IMR-90 (cell line): ENCODE results near the gene S100Z. TPM values are rescaled to one million over a fixed set of nuclear protein-coding genes. Genes with fewer than 3 reads are reported as not detected.
A peak's percentile ranks its signal among the peaks of the same experiment; 100 is the strongest.

Experiments
- ATAC-seq: fragments of 200-7000 bp; cut with Tn5 transposase; 2 replicates; pipeline ENCODE4 v1.9.1; 2020; ENCODE audit warnings: low read depth, mild to moderate bottlenecking, moderate library complexity
- BruUV-seq: library from RNA; stranded (reverse); fragments of 400-500 nt; replicated peaks from 2 replicates; lab custom pipeline; 2021; lab: Mats Ljungman, UMichigan
- CTCF ChIA-PET: fragments of 300-600 bp; formaldehyde crosslinking; extraction: SDS; loops from one replicate; lab custom pipeline; 2021; ENCODE audit warnings: antibody characterized with exemption; lab: Yijun Ruan, JAX
- POLR2A ChIA-PET: fragments of 300-600 bp; sonication (Branson Sonifier 250); formaldehyde crosslinking; loops from one replicate; lab custom pipeline; 2022; ENCODE audit warnings: antibody characterized with exemption; ENCODE audit not compliant: unreplicated experiment; lab: Charles Lee
- DNase-seq: peaks from one replicate; pipeline ENCODE4 v3.0.0; 2013
- H2AFZ ChIP-seq: replicated peaks from 2 replicates; pipeline ENCODE3; 2013; ENCODE audit warnings: low read length, mild to moderate bottlenecking; ENCODE audit not compliant: poor library complexity
- H2AK5ac ChIP-seq: 2 replicates; pipeline ENCODE4 v1.6.1; 2013; ENCODE audit warnings: low read depth, low read length, inconsistent platforms
- H2AK9ac ChIP-seq: replicated peaks from 2 replicates; pipeline ENCODE3; 2013; ENCODE audit warnings: mild to moderate bottlenecking, low read depth, low read length, moderate library complexity; ENCODE audit not compliant: poor library complexity
- H2BK120ac ChIP-seq: 2 replicates; pipeline ENCODE4 v1.6.1; 2013; ENCODE audit warnings: low read depth, low read length, inconsistent platforms
- H2BK15ac ChIP-seq: 3 replicates; pipeline ENCODE4 v1.6.1; 2013; ENCODE audit warnings: low read depth, low read length, inconsistent platforms
- H2BK20ac ChIP-seq: 2 replicates; pipeline ENCODE4 v1.6.1; 2013; ENCODE audit warnings: low read depth, mild to moderate bottlenecking, inconsistent platforms, low read length, moderate library complexity
- H2BK5ac ChIP-seq: 2 replicates; pipeline ENCODE4 v1.6.1; 2013; ENCODE audit warnings: mild to moderate bottlenecking, low read depth, low read length, inconsistent platforms; ENCODE audit not compliant: poor library complexity, severe bottlenecking
- H3K14ac ChIP-seq: replicated peaks from 2 replicates; pipeline ENCODE4 v1.6.1; 2013; ENCODE audit warnings: low read depth, low read length, inconsistent platforms
- H3K18ac ChIP-seq: 2 replicates; pipeline ENCODE4 v1.6.1; 2013; ENCODE audit warnings: low read depth, low read length, control low read depth
- H3K23ac ChIP-seq: 2 replicates; pipeline ENCODE4 v1.6.1; 2013; ENCODE audit warnings: low read depth, low read length, inconsistent platforms
- H3K27ac ChIP-seq: 2 replicates; pipeline ENCODE4 v1.5.1; 2013; ENCODE audit warnings: mild to moderate bottlenecking, control low read depth, low read length; ENCODE audit not compliant: insufficient read depth
- H3K27me3 ChIP-seq: 2 replicates; pipeline ENCODE4 v1.6.1; 2013; ENCODE audit warnings: low read length; ENCODE audit not compliant: control insufficient read depth, insufficient read depth
- H3K36me3 ChIP-seq: 2 replicates; pipeline ENCODE4 v1.6.1; 2013; ENCODE audit warnings: low read length, mixed read lengths; ENCODE audit not compliant: control insufficient read depth, insufficient read depth
- H3K4ac ChIP-seq: 2 replicates; pipeline ENCODE4 v1.6.1; 2013; ENCODE audit warnings: low read depth, low read length, inconsistent platforms
- H3K4me1 ChIP-seq: 2 replicates; pipeline ENCODE4 v1.6.1; 2013; ENCODE audit warnings: low read length, mixed read lengths; ENCODE audit not compliant: control insufficient read depth, insufficient read depth
- H3K4me2 ChIP-seq: 2 replicates; pipeline ENCODE4 v1.6.1; 2013; ENCODE audit warnings: low read depth, mild to moderate bottlenecking, control low read depth, low read length, moderate library complexity
- H3K4me3 ChIP-seq: 2 replicates; pipeline ENCODE4 v1.5.1; 2013; ENCODE audit warnings: low read depth, mild to moderate bottlenecking, control low read depth, low read length, moderate library complexity; ENCODE audit not compliant: insufficient read depth
- H3K56ac ChIP-seq: 2 replicates; pipeline ENCODE4 v1.6.1; 2013; ENCODE audit warnings: low read length, inconsistent platforms; ENCODE audit not compliant: insufficient read depth; ENCODE audit errors: extremely low read depth
- H3K79me1 ChIP-seq, 2 experiments: 2 replicates each; pipeline ENCODE4 v1.6.1; 2013; ENCODE audit warnings: low read length in 2 of 2, inconsistent platforms in 1 of 2, low read depth in 1 of 2
- H3K9ac ChIP-seq: 2 replicates; pipeline ENCODE4 v1.6.1; 2013; ENCODE audit warnings: low read depth, low read length, control low read depth
- H3K9me1 ChIP-seq: 2 replicates; pipeline ENCODE4 v1.6.1; 2013; ENCODE audit warnings: low read length, inconsistent platforms; ENCODE audit not compliant: insufficient read depth
- H3K9me3 ChIP-seq: 2 replicates; pipeline ENCODE4 v1.6.1; 2013; ENCODE audit warnings: low read length; ENCODE audit not compliant: control insufficient read depth, insufficient read depth
- H4K20me1 ChIP-seq: 2 replicates; pipeline ENCODE4 v1.6.1; 2013; ENCODE audit warnings: low read length, inconsistent platforms; ENCODE audit not compliant: insufficient read depth
- H4K5ac ChIP-seq: 2 replicates; pipeline ENCODE4 v1.6.1; 2013; ENCODE audit warnings: mild to moderate bottlenecking, low read depth, low read length, control low read depth
- H4K8ac ChIP-seq, 2 experiments: 2 replicates each; pipeline ENCODE4 v1.6.1; 2013; ENCODE audit warnings: low read depth in 2 of 2, low read length in 2 of 2, control low read depth in 1 of 2, inconsistent platforms in 1 of 2
- H4K91ac ChIP-seq: 2 replicates; pipeline ENCODE4 v1.6.1; 2013; ENCODE audit warnings: low read depth, low read length, inconsistent platforms; ENCODE audit not compliant: insufficient read depth
- BHLHE40 ChIP-seq: fragments of 150-350 bp; IDR thresholded peaks from 2 replicates; pipeline ENCODE4 v1.6.1; 2016; ENCODE audit warnings: mild to moderate bottlenecking, low read depth, low read length
- CEBPB ChIP-seq: IDR thresholded peaks from 2 replicates; pipeline ENCODE4 v1.6.1; 2012; ENCODE audit warnings: low read depth, low read length, improper control_type of control experiment
- CHD1 ChIP-seq: IDR thresholded peaks from 2 replicates; pipeline ENCODE4 v1.6.1; 2012; ENCODE audit warnings: low read depth, low read length, improper control_type of control experiment
- CTCF ChIP-seq: conservative IDR thresholded peaks from 2 replicates; pipeline ENCODE4 v1.5.1; 2012; ENCODE audit warnings: mild to moderate bottlenecking, low read depth, low read length, improper control_type of control experiment
- ELK1 ChIP-seq: fragments of 150-350 bp; IDR thresholded peaks from 2 replicates; pipeline ENCODE4 v1.6.1; 2016; ENCODE audit warnings: low read depth, mild to moderate bottlenecking, low read length, moderate library complexity, borderline replicate concordance
- FOS ChIP-seq: fragments of 150-350 bp; IDR thresholded peaks from 2 replicates; pipeline ENCODE4 v1.6.1; 2016; ENCODE audit warnings: low read depth, low read length
- MAFK ChIP-seq: IDR thresholded peaks from 2 replicates; pipeline ENCODE4 v1.6.1; 2012; ENCODE audit warnings: low read depth, low read length, improper control_type of control experiment
- MAZ ChIP-seq: IDR thresholded peaks from 2 replicates; pipeline ENCODE4 v1.6.1; 2012; ENCODE audit warnings: low read depth, mild to moderate bottlenecking, low read length, improper control_type of control experiment, moderate library complexity, borderline replicate concordance
- MXI1 ChIP-seq: IDR thresholded peaks from 2 replicates; pipeline ENCODE4 v1.6.1; 2012; ENCODE audit warnings: low read depth, mild to moderate bottlenecking, low read length, moderate library complexity, borderline replicate concordance
- NFE2L2 ChIP-seq: fragments of 150-350 bp; IDR thresholded peaks from 2 replicates; pipeline ENCODE4 v1.6.1; 2016; ENCODE audit warnings: low read depth, mild to moderate bottlenecking, low read length
- POLR2A ChIP-seq: IDR thresholded peaks from 2 replicates; pipeline ENCODE4 v1.6.1; 2012; ENCODE audit warnings: mild to moderate bottlenecking, low read depth, low read length
- RAD21 ChIP-seq: IDR thresholded peaks from 2 replicates; pipeline ENCODE4 v1.6.1; 2012; ENCODE audit warnings: low read length, improper control_type of control experiment
- RCOR1 ChIP-seq: IDR thresholded peaks from 2 replicates; pipeline ENCODE4 v1.6.1; 2012; ENCODE audit warnings: mild to moderate bottlenecking, low read length, improper control_type of control experiment; ENCODE audit not compliant: insufficient replicate concordance
- RFX5 ChIP-seq: IDR thresholded peaks from 2 replicates; pipeline ENCODE4 v1.8.0; 2012; ENCODE audit warnings: low read depth, mild to moderate bottlenecking, low read length, moderate library complexity
- SMC3 ChIP-seq: fragments of 150-350 bp; IDR thresholded peaks from 2 replicates; pipeline ENCODE4 v1.6.1; 2016; ENCODE audit warnings: low read depth, mild to moderate bottlenecking, antibody characterized with exemption, low read length, moderate library complexity
- USF2 ChIP-seq: fragments of 150-350 bp; IDR thresholded peaks from 2 replicates; pipeline ENCODE4 v1.6.1; 2017; ENCODE audit warnings: mild to moderate bottlenecking, antibody characterized with exemption, low read length, low read depth
- WGBS, 2 experiments: methylation state at CpG; one replicate each; pipeline versions ENCODE4 v1.1.5 to v1.1.7; 2013; ENCODE audit warnings: missing lambda C conversion rate in 2 of 2; ENCODE audit not compliant: insufficient read length in 1 of 2; ENCODE audit errors: extremely low coverage in 2 of 2; 5-methylcytosine and 5-hydroxymethylcytosine counted together
- dilution Hi-C: fragments of 300-500 bp; cut with HindIII; formaldehyde crosslinking; loops from one replicate; pipeline ENCODE4 v1.14.3; 2018; ENCODE audit warnings: low sequenced_read_pairs; ENCODE audit not compliant: unreplicated experiment
- in situ Hi-C: fragments of 300-500 bp; cut with MboI; formaldehyde crosslinking; loops from 3 replicates; pipeline ENCODE4 v1.14.3; 2019; ENCODE audit warnings: low sequenced_read_pairs, inconsistent platforms, mixed read lengths
- intact Hi-C: fragments of 100-400 bp; cut with micrococcal nuclease; formaldehyde crosslinking; loops from 2 replicates; pipeline ENCODE4 v1.10.0; 2022
- polyA plus RNA-seq, 3 experiments: library from polyadenylated mRNA; depleted of rRNA; stranded (reverse); fragments of >200 nt; gene quantifications; 2 replicates each; pipeline ENCODE4 v1.2.3, GENCODE V29; 2012; ENCODE audit warnings: low replicate concordance in 1 of 3
- total RNA-seq: library from RNA; depleted of rRNA; stranded (reverse); fragments of >200 nt; gene quantifications from 2 replicates; pipeline ENCODE4 v1.2.3, GENCODE V29; 2012

Gene S100Z
- total and polyA plus RNA-seq, 2 of the 4 experiments (the other 2 are of a cell fraction): not detected

- no peaks in the 10 kb centered on the region for H3K27me3 ChIP-seq
- H2BK120ac ChIP-seq: peak overlapping the region; percentile 74
- peak overlapping the region; percentile 71 for H3K4ac ChIP-seq
- BruUV-seq: no TSS peak
- peak overlapping the region; percentile 47; the same call in 1 of the 3 replicates for H2BK15ac ChIP-seq
- peak overlapping the region; percentile 52; the same call in 1 of the 2 replicates for H3K18ac ChIP-seq
- POLR2A ChIA-PET: no interaction called here
- no peak overlapping the region for H3K9ac ChIP-seq
- H2AFZ ChIP-seq: no peak overlapping the region
- intact Hi-C loops (no loop called here), dilution Hi-C loops (no loop called here), in situ Hi-C loops (no loop called here)
- no peak overlapping the region for H2AK9ac ChIP-seq
- H2BK20ac ChIP-seq: peak overlapping the region; percentile 57
- no peak overlapping the region for H3K4me3 ChIP-seq
- CTCF ChIA-PET: no interaction called here
- peaks cover 13% of the 10 kb centered on the region for H3K4me1 ChIP-seq
- DNase-seq (no peak), ATAC-seq (no peak)
- H3K36me3 ChIP-seq: no peaks in the 10 kb centered on the region
- H3K9me3 ChIP-seq: no peaks in the 10 kb centered on the region
- peaks cover 4% of the 10 kb centered on the region; the same call in 1 of the 2 replicates for H3K9me1 ChIP-seq
- H3K14ac ChIP-seq: peak overlapping the region; percentile 71
- no peak overlapping the region for H3K56ac ChIP-seq
- WGBS, 2 experiments: 96% methylated on average over 3 of the region's 4 CpGs; no CpG with 5 or more reads in 1 of the 2 experiments
- H3K79me1 ChIP-seq: no peaks in the 10 kb centered on the region
- no peak overlapping the region for H3K4me2 ChIP-seq
- H3K23ac ChIP-seq: 0 out of 2 replicates have a peak overlapping the region, but pooled peaks have one; percentile 66
- H4K20me1 ChIP-seq: peaks cover 3% of the 10 kb centered on the region; the same call in 1 of the 2 replicates
- peak overlapping the region; percentile 94 for H2AK5ac ChIP-seq
- no peak for TF ChIP-seq MAFK
- no peak for TF ChIP-seq SMC3
- no peak for TF ChIP-seq CEBPB
- no peak for TF ChIP-seq NFE2L2
- no peak for TF ChIP-seq RFX5
- no peak for TF ChIP-seq ELK1
- no peak for TF ChIP-seq USF2
- TF ChIP-seq POLR2A: no peak
- TF ChIP-seq CTCF: no peak
- TF ChIP-seq CHD1: no peak
- no peak for TF ChIP-seq FOS
- TF ChIP-seq RCOR1: no peak
- no peak for TF ChIP-seq MXI1
- no peak for TF ChIP-seq RAD21
- TF ChIP-seq BHLHE40: no peak
- TF ChIP-seq MAZ: no peak
- H3K27ac ChIP-seq: no peak overlapping the region
- no peak overlapping the region for H4K8ac ChIP-seq
- H4K5ac ChIP-seq: no peak overlapping the region
- H2BK5ac ChIP-seq: no peak overlapping the region
- peak overlapping the region; percentile 13; the same call in 1 of the 2 replicates for H4K91ac ChIP-seq
Measured at GRCh38 chr5:76809141-76809540, 40.7 kb upstream of the S100Z start.
